ENCODE measurements around the gene ETNK2.

The ETNK2 gene

DNA sequence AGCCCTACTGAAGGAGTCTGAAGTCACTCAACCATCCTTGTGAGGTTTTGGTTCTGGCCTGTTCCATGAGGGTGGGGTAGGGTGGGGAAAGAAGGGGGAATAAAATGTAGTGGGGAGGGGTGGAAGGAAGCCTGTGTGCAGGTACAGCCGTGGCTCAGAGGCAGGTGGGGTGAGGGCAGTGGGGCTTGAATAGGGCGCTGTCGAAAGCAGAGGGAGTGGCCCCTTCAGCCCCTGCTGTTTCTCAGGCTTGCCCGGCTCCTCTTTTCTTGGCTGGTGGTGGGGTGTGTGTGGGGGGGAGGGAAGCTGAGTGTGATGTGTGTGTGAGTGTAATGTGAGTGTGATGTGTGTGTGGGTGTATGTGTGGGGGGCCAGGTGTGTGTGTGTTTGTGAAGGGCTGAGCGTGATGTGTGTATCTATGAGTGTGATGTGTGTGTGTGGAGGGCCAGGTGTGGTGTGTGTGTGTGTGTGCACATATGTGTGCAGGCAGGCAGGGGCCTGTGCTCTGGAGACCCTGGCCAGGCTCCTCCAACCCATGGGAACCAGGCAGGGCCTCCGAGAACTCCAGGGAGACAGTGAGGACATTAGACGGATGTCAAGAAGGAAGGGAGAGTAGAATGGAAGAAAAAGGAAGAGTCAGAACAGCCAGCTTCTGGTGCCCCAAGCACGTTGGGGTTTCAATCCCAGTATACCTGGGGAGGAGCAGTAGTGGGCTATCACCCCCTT is 69.9 kb downstream of the ETNK2 start:
- no peak for DNase-seq (ENCODE audit: low spot score)

DNA sequence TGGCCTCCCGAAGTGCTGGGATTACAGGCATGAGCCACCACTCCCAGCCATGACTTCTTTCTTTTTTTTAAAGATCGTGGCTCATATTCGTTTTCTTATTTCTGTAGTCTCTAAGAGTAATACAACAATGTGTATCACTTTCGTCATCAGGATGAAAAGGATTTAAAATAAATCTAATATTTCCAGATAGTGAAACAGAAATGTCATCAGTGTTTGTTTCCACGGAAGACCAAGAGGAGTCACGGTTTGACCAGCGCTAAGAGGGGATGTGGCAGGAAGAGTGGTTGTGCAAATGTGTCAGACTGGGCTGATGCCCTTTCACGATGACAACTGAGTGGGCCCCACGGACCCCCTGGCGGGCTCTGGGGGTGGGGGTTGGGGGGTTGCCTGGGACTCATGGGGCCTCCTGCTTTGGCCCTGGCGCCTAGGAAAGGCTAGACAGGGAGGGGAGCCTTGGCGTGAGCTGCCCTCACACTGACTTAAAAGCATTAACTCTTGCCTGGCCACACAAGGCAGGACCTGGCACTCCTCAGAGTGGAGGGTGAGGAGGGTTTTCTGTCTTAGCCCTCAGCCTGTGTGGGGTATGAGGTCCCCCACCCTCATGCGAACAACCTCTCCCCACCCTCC is 70.6 kb downstream of the ETNK2 start:
- DNase-seq (ENCODE audit: low spot score) = no peak
